Measurements from ENCODE around the gene KRTAP12-1. TPM values are rescaled to one million over a fixed set of nuclear protein-coding genes. Genes with fewer than 3 reads are reported as not detected.

KRTAP12-1 gene
- total RNA-seq, 2 experiments from 2014 or later, result not detected

DNA sequence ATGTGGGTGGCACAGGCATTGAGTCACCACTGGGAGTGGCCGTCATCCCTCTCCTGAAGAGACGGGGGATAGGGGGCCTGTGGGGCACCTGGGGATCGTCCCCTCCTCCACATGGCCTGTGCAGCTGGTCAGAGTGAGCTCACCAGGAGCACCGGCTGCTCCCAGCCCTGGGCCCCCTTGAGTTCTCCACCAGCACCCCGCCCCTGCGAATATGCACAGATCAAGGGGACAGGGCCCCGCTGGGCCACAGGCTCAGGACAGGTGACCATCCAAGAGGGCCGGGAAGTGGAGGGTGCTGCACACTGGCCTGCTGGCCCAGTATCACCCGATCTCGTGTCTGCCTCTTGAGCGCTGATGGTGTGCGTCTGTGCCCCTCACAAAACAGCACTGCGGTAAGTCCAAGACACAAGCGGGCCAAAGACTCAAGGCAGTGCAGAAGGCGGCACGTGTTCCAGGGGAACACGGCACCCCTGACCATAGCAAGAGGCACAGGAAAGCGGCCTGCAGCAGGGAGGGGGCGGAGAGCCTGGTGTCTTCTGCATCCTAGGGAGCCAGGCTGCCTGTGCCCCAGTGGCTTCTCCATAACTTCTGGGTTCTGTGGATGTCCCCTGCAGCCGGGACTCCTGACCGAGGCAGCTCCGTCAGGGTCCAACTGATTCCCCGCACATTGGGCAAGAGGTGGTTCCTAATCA is 47.5 kb upstream of the KRTAP12-1 start:
- intact Hi-C loops (cut with micrococcal nuclease; ENCODE audit: unreplicated experiment), result no loop called here
- no peaks in the 10 kb centered on the region for H3K79me2 ChIP-seq (ENCODE audit: insufficient read depth, low read depth, low read length)
- H3K9me2 ChIP-seq (ENCODE audit: insufficient read depth, low read length), result no peaks in the 10 kb centered on the region
- no TSS peak for BruUV-seq (replicated peaks)
- H3K27ac ChIP-seq (ENCODE audit: low read depth, low read length, poor library complexity, severe bottlenecking), result no peak overlapping the region
- H2AFZ ChIP-seq (ENCODE audit: low read length), result no peak overlapping the region
- no peaks in the 10 kb centered on the region for H4K20me1 ChIP-seq (ENCODE audit: insufficient read depth, low read length)
- H3K4me1 ChIP-seq (ENCODE audit: insufficient read depth, low read length, poor library complexity, severe bottlenecking), result no peaks in the 10 kb centered on the region
- ChIA-PET POLR2A (no interaction called here), CTCF (ENCODE audit: unreplicated experiment) (no interaction called here)
- DNase-seq (ENCODE audit: low spot score), result no peak
- no peaks in the 10 kb centered on the region for H3K36me3 ChIP-seq (ENCODE audit: insufficient read depth, low read length)
- no peaks in the 10 kb centered on the region for H3K9me3 ChIP-seq (ENCODE audit: low read length)
- H3K4me2 ChIP-seq (ENCODE audit: low read length), result no peak overlapping the region
- H3K4me3 ChIP-seq (ENCODE audit: low read depth, low read length, poor library complexity, severe bottlenecking), result no peak overlapping the region
- TF ChIP-seq CTCF (conservative IDR thresholded peaks at IDR 0.05; ENCODE audit: low read length) (no peak), EZH2phosphoT487 (IDR thresholded peaks at IDR 0.05; ENCODE audit: borderline replicate concordance, low read depth, low read length) (no peak)

GRCh38 chr21:44728716-44729115 is 46.8 kb upstream of the KRTAP12-1 start:
- TF ChIP-seq CTCF (conservative IDR thresholded peaks at IDR 0.05; ENCODE audit: low read length) (no peak), EZH2phosphoT487 (IDR thresholded peaks at IDR 0.05; ENCODE audit: borderline replicate concordance, low read depth, low read length) (no peak)
- intact Hi-C loops (cut with micrococcal nuclease; ENCODE audit: unreplicated experiment), result no loop called here
- no TSS peak for BruUV-seq (replicated peaks)

DNA sequence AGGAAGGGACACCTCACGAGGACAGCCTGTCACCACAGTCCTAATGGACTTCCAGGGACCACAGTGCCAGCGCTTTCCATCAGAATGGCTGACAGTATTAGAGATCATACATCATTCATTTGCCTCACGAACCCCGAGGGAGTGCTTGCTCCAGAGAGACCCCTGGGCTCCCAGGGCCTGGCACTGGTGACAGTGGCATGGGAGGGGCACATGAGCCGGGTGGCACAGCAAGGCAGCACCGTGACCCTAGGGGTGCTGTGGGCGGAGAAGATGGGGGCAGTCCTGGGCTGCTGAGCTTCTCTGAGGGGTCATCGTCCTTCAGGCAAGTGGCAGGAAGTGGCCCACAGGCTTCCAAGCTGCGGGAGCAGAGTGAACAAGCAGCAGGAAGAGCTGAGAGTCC is 45.8 kb upstream of the KRTAP12-1 start:
- H2AFZ ChIP-seq (ENCODE audit: low read length), result no peak overlapping the region
- no peak overlapping the region for H3K27ac ChIP-seq (ENCODE audit: low read depth, low read length, poor library complexity, severe bottlenecking)
- ChIA-PET CTCF (ENCODE audit: unreplicated experiment) (no interaction called here), POLR2A (no interaction called here)
- no peak overlapping the region for H3K4me2 ChIP-seq (ENCODE audit: low read length)
- no TSS peak for BruUV-seq (replicated peaks)
- H3K9me3 ChIP-seq (ENCODE audit: low read length), result no peaks in the 10 kb centered on the region
- no peak for TF ChIP-seq EZH2phosphoT487 (IDR thresholded peaks at IDR 0.05; ENCODE audit: borderline replicate concordance, low read depth, low read length)
- no peak for TF ChIP-seq CTCF (conservative IDR thresholded peaks at IDR 0.05; ENCODE audit: low read length)
- no peak overlapping the region for H3K4me3 ChIP-seq (ENCODE audit: low read depth, low read length, poor library complexity, severe bottlenecking)
- no peak for DNase-seq (ENCODE audit: low spot score)
- H3K9me2 ChIP-seq (ENCODE audit: insufficient read depth, low read length), result no peaks in the 10 kb centered on the region
- no peaks in the 10 kb centered on the region for H3K4me1 ChIP-seq (ENCODE audit: insufficient read depth, low read length, poor library complexity, severe bottlenecking)
- no peaks in the 10 kb centered on the region for H4K20me1 ChIP-seq (ENCODE audit: insufficient read depth, low read length)
- intact Hi-C loops (cut with micrococcal nuclease; ENCODE audit: unreplicated experiment), result no loop called here
- H3K36me3 ChIP-seq (ENCODE audit: insufficient read depth, low read length), result no peaks in the 10 kb centered on the region
- no peaks in the 10 kb centered on the region for H3K79me2 ChIP-seq (ENCODE audit: insufficient read depth, low read depth, low read length)

More at GRCh38 chr21:44728716-44729115, 46.8 kb upstream of the KRTAP12-1 start:
- no peaks in the 10 kb centered on the region for H3K4me1 ChIP-seq (ENCODE audit: insufficient read depth, low read length, poor library complexity, severe bottlenecking)
- no peaks in the 10 kb centered on the region for H3K9me3 ChIP-seq (ENCODE audit: low read length)
- no peaks in the 10 kb centered on the region for H3K79me2 ChIP-seq (ENCODE audit: insufficient read depth, low read depth, low read length)
- no peak overlapping the region for H3K4me3 ChIP-seq (ENCODE audit: low read depth, low read length, poor library complexity, severe bottlenecking)
- no peaks in the 10 kb centered on the region for H4K20me1 ChIP-seq (ENCODE audit: insufficient read depth, low read length)
- ChIA-PET CTCF (ENCODE audit: unreplicated experiment) (no interaction called here), POLR2A (no interaction called here)
- no peaks in the 10 kb centered on the region for H3K9me2 ChIP-seq (ENCODE audit: insufficient read depth, low read length)
- no peaks in the 10 kb centered on the region for H3K36me3 ChIP-seq (ENCODE audit: insufficient read depth, low read length)
- H3K4me2 ChIP-seq (ENCODE audit: low read length), result no peak overlapping the region
- no peak overlapping the region for H2AFZ ChIP-seq (ENCODE audit: low read length)
- DNase-seq (ENCODE audit: low spot score), result no peak
- H3K27ac ChIP-seq (ENCODE audit: low read depth, low read length, poor library complexity, severe bottlenecking), result no peak overlapping the region

Data from OCI-LY7 (cell line).